Subcutaneous adipose tissue (tissue), 4 donors: ENCODE measurements around the gene VEGFD. TPM values are rescaled to one million over a fixed set of nuclear protein-coding genes. Genes with fewer than 3 reads are reported as not detected.

ENCODE experiments used
- total RNA-seq, 4 donors: library from RNA; depleted of rRNA; stranded (reverse); fragments of >200 nt; gene quantifications; one replicate each; pipeline ENCODE4 v1.1.0, GENCODE V29; 2016
- TF ChIP-seq, protein P1 (sequence below): fragments of 450-650 bp; IDR thresholded peaks from one replicate; pipeline ENCODE4 v1.5.1; 2016; ENCODE audit warnings: low read depth, mild to moderate bottlenecking, control low read depth, antibody characterized with exemption, moderate library complexity

Gene VEGFD
- total RNA-seq, 4 donors from 2014 or later = 2.6 to 9.0 (median 5.3) TPM

GRCh38 chrX:15413101-15413500 is 28.9 kb upstream of the VEGFD start:
- TF ChIP-seq, protein P1, sequence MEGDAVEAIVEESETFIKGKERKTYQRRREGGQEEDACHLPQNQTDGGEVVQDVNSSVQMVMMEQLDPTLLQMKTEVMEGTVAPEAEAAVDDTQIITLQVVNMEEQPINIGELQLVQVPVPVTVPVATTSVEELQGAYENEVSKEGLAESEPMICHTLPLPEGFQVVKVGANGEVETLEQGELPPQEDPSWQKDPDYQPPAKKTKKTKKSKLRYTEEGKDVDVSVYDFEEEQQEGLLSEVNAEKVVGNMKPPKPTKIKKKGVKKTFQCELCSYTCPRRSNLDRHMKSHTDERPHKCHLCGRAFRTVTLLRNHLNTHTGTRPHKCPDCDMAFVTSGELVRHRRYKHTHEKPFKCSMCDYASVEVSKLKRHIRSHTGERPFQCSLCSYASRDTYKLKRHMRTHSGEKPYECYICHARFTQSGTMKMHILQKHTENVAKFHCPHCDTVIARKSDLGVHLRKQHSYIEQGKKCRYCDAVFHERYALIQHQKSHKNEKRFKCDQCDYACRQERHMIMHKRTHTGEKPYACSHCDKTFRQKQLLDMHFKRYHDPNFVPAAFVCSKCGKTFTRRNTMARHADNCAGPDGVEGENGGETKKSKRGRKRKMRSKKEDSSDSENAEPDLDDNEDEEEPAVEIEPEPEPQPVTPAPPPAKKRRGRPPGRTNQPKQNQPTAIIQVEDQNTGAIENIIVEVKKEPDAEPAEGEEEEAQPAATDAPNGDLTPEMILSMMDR = no peak

GRCh38 chrX:15410947-15411346 is 26.7 kb upstream of the VEGFD start:
- TF ChIP-seq, protein P1 = no peak

DNA sequence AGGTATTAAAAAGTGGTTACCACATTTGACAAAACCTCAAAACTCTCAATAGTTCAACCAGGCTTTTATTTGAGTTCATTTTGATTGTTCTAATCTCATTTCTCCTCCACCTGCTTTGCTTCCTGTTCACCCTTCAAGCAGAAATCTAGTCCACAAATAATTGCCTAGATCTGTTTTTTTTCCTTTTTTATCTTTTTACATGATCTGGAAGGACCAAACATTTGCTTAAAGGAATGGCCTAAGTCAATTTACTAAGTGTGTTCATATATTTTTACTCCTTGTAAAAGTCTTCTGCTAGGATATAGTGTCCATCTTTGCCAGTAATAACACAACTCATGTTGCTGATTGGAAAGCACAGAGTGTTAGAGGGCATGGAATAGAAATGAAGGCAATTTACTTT is 26.2 kb upstream of the VEGFD start:
- TF ChIP-seq, protein P1 = no peak

- TF ChIP-seq, protein P1 = no peak
Measured at GRCh38 chrX:15405846-15406245, 21.6 kb upstream of the VEGFD start.

- TF ChIP-seq, protein P1 = no peak
Measured at GRCh38 chrX:15404401-15405096, 20.3 kb upstream of the VEGFD start.

GRCh38 chrX:15401378-15401777 is 17.2 kb upstream of the VEGFD start:
- TF ChIP-seq, protein P1 = no peak

DNA sequence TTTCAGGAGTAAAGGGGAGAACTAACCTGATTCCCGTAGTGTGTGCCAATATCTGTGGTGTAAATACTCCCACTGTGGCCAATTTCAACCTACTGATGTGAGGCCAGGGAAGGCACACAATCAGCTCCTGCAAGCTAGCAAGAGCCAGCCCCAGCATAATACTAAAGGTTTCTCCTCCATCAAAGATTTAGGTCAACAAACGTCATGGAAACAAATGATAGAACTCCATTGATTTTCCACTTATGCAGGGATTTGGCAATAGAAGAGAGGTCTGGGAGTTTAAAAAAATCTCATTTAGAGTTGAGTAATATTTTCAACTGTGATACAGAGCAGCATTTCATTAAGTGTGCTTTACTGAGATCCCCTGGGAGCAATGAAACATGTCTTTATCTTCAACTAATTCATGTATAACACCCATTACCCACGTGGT is 15.8 kb upstream of the VEGFD start:
- TF ChIP-seq, protein P1 = no peak
